Left colon (tissue), 2 donors: ENCODE data around the gene TSACC. TPM values are rescaled to one million over a fixed set of nuclear protein-coding genes. Genes with fewer than 3 reads are reported as not detected.
"Not testable (repeated sequence)": the region's sequence is repeated elsewhere in the genome, so short reads cannot be mapped to it uniquely, and the experiment has no call there.

Source experiments
- ATAC-seq: fragments of 200-7000 bp; cut with Tn5 transposase; one replicate; pipeline ENCODE4 v1.9.1; 2020; ENCODE audit warnings: mild to moderate bottlenecking, moderate library complexity
- DNase-seq, 2 donors: peaks; one replicate each; pipeline ENCODE4 v3.0.0-alpha.2; 2020
- intact Hi-C, 2 donors: fragments of 100-400 bp; cut with DNase I in 1 of 2; cut with micrococcal nuclease in 1 of 2; formaldehyde crosslinking; loops; one replicate each; pipeline versions ENCODE4 v1.11.2 to v1.14.0; 2022; cut with DNase I, micrococcal nuclease
- total RNA-seq, 2 donors: library from RNA; stranded (reverse); fragmentation: NEBNext Ultra II Directional; extraction: Animal tissue kit (Norgen Biotek cat#: 25700); gene quantifications; one replicate each; pipeline ENCODE4 v1.2.1, GENCODE V29; 2021
- donor health status: DM: no; HTN: no; CAD: no.
- donor health status: DM: yes; HTN: yes; CAD: no.

TSACC gene
- total RNA-seq, 2 donors from 2014 or later: not detected

- intact Hi-C loops: no loop called here
- no peak for DNase-seq
- ATAC-seq: no peak
These were observed 4.0 kb downstream of the TSACC start for GRCh38 chr1:156342166-156342955.

- DNase-seq (no peak), ATAC-seq (no peak)
- intact Hi-C loops: no loop called here
These were observed 6.1 kb downstream of the TSACC start for GRCh38 chr1:156344409-156344808.

GRCh38 chr1:156346035-156346434, 7.7 kb downstream of the TSACC start:
- DNase-seq, ATAC-seq, intact Hi-C loops: not testable (repeated sequence)

GRCh38 chr1:156346636-156347035, 8.3 kb downstream of the TSACC start:
- ATAC-seq (no peak), DNase-seq (no peak)
- intact Hi-C loops: no loop called here

GRCh38 chr1:156347331-156347730, 9.0 kb downstream of the TSACC start:
- no peak for ATAC-seq
- DNase-seq: no peak
- intact Hi-C loops: no loop called here

GRCh38 chr1:156352481-156352880, 14.2 kb downstream of the TSACC start:
- DNase-seq, intact Hi-C loops, ATAC-seq: not testable (repeated sequence)

- peak; percentile 5 for ATAC-seq
- intact Hi-C loops: no loop called here
These were observed 18.0 kb downstream of the TSACC start for GRCh38 chr1:156356262-156356874.

GRCh38 chr1:156356875-156357534, 18.7 kb downstream of the TSACC start:
- DNase-seq: peak; percentile 51 to 74
- peak; percentile 99 for ATAC-seq
- intact Hi-C loops: no loop called here

More at GRCh38 chr1:156356262-156356874, 18.0 kb downstream of the TSACC start:
- no peak for DNase-seq

- intact Hi-C loops: no loop called here
- no peak for DNase-seq
- ATAC-seq: no peak
These were observed 19.7 kb downstream of the TSACC start for GRCh38 chr1:156357977-156358376.

GRCh38 chr1:156358641-156359040, 20.3 kb downstream of the TSACC start:
- ATAC-seq: no peak
- no peak for DNase-seq
- intact Hi-C loops: no loop called here

- ATAC-seq (no peak), DNase-seq (no peak)
- intact Hi-C loops: no loop called here
These were observed 20.9 kb downstream of the TSACC start for GRCh38 chr1:156359249-156359648.

- intact Hi-C loops: no loop called here
- ATAC-seq (no peak), DNase-seq (no peak)
These were observed 21.6 kb downstream of the TSACC start for GRCh38 chr1:156359973-156360372.

- DNase-seq: no peak
- no peak for ATAC-seq
- intact Hi-C loops: no loop called here
These were observed 22.2 kb downstream of the TSACC start for GRCh38 chr1:156360534-156360933.

GRCh38 chr1:156365754-156366153, 27.4 kb downstream of the TSACC start:
- DNase-seq (no peak), ATAC-seq (no peak)
- intact Hi-C loops: no loop called here

- intact Hi-C loops: no loop called here
- no peak for DNase-seq
- no peak for ATAC-seq
These were observed 28.2 kb downstream of the TSACC start for GRCh38 chr1:156366378-156367166.

- ATAC-seq (no peak), DNase-seq (no peak)
These were observed 29.2 kb downstream of the TSACC start for GRCh38 chr1:156367383-156368156.

GRCh38 chr1:156368157-156368658, 29.9 kb downstream of the TSACC start:
- ATAC-seq (no peak), DNase-seq (no peak)
- intact Hi-C loops: no loop called here

More at GRCh38 chr1:156367383-156368156, 29.2 kb downstream of the TSACC start:
- intact Hi-C loops: no loop called here
